HG03432 (cell line): Measurements from ENCODE around the gene CRTAC1.

Experiments used
- ATAC-seq: cut with Tn5 transposase; IDR thresholded peaks from one replicate; pipeline ENCODE4 v1.9.1; 2021; ENCODE audit warnings: mild to moderate bottlenecking, moderate library complexity; ENCODE audit not compliant: unreplicated experiment

Gene CRTAC1

GRCh38 chr10:98030991-98031431 is 590 bp upstream of the CRTAC1 start:
- no peak for ATAC-seq

- ATAC-seq, result no peak
These were observed 1.0 kb downstream of the CRTAC1 start for GRCh38 chr10:98029149-98030092.

- ATAC-seq, result no peak
These were observed 2.2 kb downstream of the CRTAC1 start for GRCh38 chr10:98028168-98028770.

- no peak for ATAC-seq
These were observed 7.4 kb downstream of the CRTAC1 start for GRCh38 chr10:98023024-98023423.

- ATAC-seq, result no peak
These were observed 9.6 kb downstream of the CRTAC1 start for GRCh38 chr10:98020784-98021183.

GRCh38 chr10:98020254-98020653 is 10.2 kb downstream of the CRTAC1 start:
- no peak for ATAC-seq

GRCh38 chr10:98019784-98020183 is 10.6 kb downstream of the CRTAC1 start:
- no peak for ATAC-seq

- ATAC-seq, result no peak
These were observed 13.5 kb downstream of the CRTAC1 start for GRCh38 chr10:98016772-98017475.

GRCh38 chr10:98013776-98014175 is 16.6 kb downstream of the CRTAC1 start:
- no peak for ATAC-seq

GRCh38 chr10:98013122-98013521 is 17.3 kb downstream of the CRTAC1 start:
- no peak for ATAC-seq

- no peak for ATAC-seq
These were observed 17.8 kb downstream of the CRTAC1 start for GRCh38 chr10:98012644-98013043.

GRCh38 chr10:98010939-98011685 is 19.3 kb downstream of the CRTAC1 start:
- no peak for ATAC-seq

GRCh38 chr10:98006266-98006665 is 24.2 kb downstream of the CRTAC1 start:
- ATAC-seq, result no peak

GRCh38 chr10:98001736-98002135 is 28.7 kb downstream of the CRTAC1 start:
- ATAC-seq, result no peak

GRCh38 chr10:98000346-98000745 is 30.1 kb downstream of the CRTAC1 start:
- ATAC-seq, result no peak

- no peak for ATAC-seq
These were observed 30.5 kb downstream of the CRTAC1 start for GRCh38 chr10:97999923-98000248.

GRCh38 chr10:97999066-97999922 is 31.1 kb downstream of the CRTAC1 start:
- no peak for ATAC-seq

- ATAC-seq, result no peak
These were observed 38.5 kb downstream of the CRTAC1 start for GRCh38 chr10:97991871-97992270.

GRCh38 chr10:97981816-97982215 is 48.6 kb downstream of the CRTAC1 start:
- ATAC-seq, result no peak

- no peak for ATAC-seq
These were observed 52.7 kb downstream of the CRTAC1 start for GRCh38 chr10:97977673-97978072.
